HepG2 (cell line): Measurements from ENCODE around the gene TPCN2. TPM values are rescaled to one million over a fixed set of nuclear protein-coding genes. Genes with fewer than 3 reads are reported as not detected.

ENCODE experiments used
- ATAC-seq: fragments of 200-7000 bp; cut with Tn5 transposase; 3 replicates; pipeline ENCODE4 v1.9.1; 2020; ENCODE audit warnings: mild to moderate bottlenecking, moderate library complexity
- BruUV-seq: library from RNA; stranded (reverse); fragments of 400-500 nt; replicated peaks from 2 replicates; lab custom pipeline; 2021; lab: Mats Ljungman, UMichigan
- CTCF ChIA-PET: fragments of 300-600 bp; formaldehyde crosslinking; extraction: SDS; loops from one replicate; lab custom pipeline; 2021; ENCODE audit warnings: low total read pairs, inconsistent platforms, low intra/inter-chr PET ratio; lab: Yijun Ruan, JAX
- POLR2A ChIA-PET: fragments of 350-600 bp; sonication (Branson Sonifier 250); formaldehyde crosslinking; loops from one replicate; lab custom pipeline; 2020; ENCODE audit warnings: antibody characterized with exemption, inconsistent platforms; lab: Yijun Ruan, JAX
- DNase-seq: peaks from one replicate; pipeline ENCODE4 v3.0.0-alpha.2; 2015; ENCODE audit warnings: low spot score
- FAIRE-seq: peaks from 3 replicates; lab custom pipeline; 2011; peaks lifted over from hg19 to GRCh38; lab: Jason Lieb, UNC
- H2AFZ ChIP-seq: one replicate; pipeline ENCODE4 v1.6.1; 2011; ENCODE audit warnings: low read length, inconsistent platforms
- H3K27ac ChIP-seq: fragments of 300-600 bp; 3 replicates; pipeline ENCODE4 v1.8.0; 2011; ENCODE audit warnings: mixed run types, mild to moderate bottlenecking, mixed read lengths, low read length, inconsistent platforms; ENCODE audit not compliant: insufficient read depth; ENCODE audit errors: extremely low read length
- H3K27me3 ChIP-seq, 2 experiments: fragments of 200-600 bp in 1 of 2; 2 replicates in 1 of 2; 3 replicates in 1 of 2; pipeline versions ENCODE4 v1.6.0 to v1.8.0; 2011; ENCODE audit warnings: low read length in 2 of 2, mild to moderate bottlenecking in 2 of 2, moderate library complexity in 2 of 2, inconsistent platforms in 1 of 2; ENCODE audit not compliant: insufficient read depth in 2 of 2, control insufficient read depth in 1 of 2
- H3K36me3 ChIP-seq, 2 experiments: fragments of 200-600 bp in 1 of 2; replicated peaks in 1 of 2; 2 replicates in 1 of 2; 3 replicates in 1 of 2; pipeline versions ENCODE4 v1.5.1 to v1.8.0; 2011; ENCODE audit warnings: low read length in 2 of 2, inconsistent platforms in 1 of 2; ENCODE audit not compliant: insufficient read depth in 2 of 2, control insufficient read depth in 1 of 2
- H3K4me1 ChIP-seq: 2 replicates; pipeline ENCODE4 v1.5.1; 2012; ENCODE audit warnings: low read length, inconsistent platforms; ENCODE audit not compliant: insufficient read depth
- H3K4me2 ChIP-seq: 2 replicates; pipeline ENCODE4 v1.6.0; 2011; ENCODE audit warnings: low read depth, low read length, inconsistent platforms
- H3K4me3 ChIP-seq, 3 experiments: fragments of 200-600 bp in 1 of 3; sonication (generic), shearing (Covaris generic) in 1 of 3; replicated peaks in 1 of 3; 2 replicates each; pipeline ENCODE4 v1.5.1; 2011 to 2016; ENCODE audit warnings: low read length in 3 of 3, inconsistent platforms in 2 of 3, low read depth in 2 of 3, mild to moderate bottlenecking in 2 of 3, control low read depth in 1 of 3, mixed read lengths in 1 of 3; ENCODE audit not compliant: insufficient read depth in 1 of 3
- H3K79me2 ChIP-seq: one replicate; pipeline ENCODE4 v1.6.1; 2011; ENCODE audit warnings: low read length, inconsistent platforms; ENCODE audit not compliant: insufficient read depth
- H3K9ac ChIP-seq: 2 replicates; pipeline ENCODE4 v1.6.0; 2011; ENCODE audit warnings: mild to moderate bottlenecking, low read depth, low read length, inconsistent platforms; ENCODE audit not compliant: insufficient read depth
- H3K9me3 ChIP-seq: 2 replicates; pipeline ENCODE4 v1.5.1; 2012; ENCODE audit warnings: mild to moderate bottlenecking, low read length
- H4K20me1 ChIP-seq: 2 replicates; pipeline ENCODE4 v1.6.0; 2011; ENCODE audit warnings: inconsistent platforms, mild to moderate bottlenecking, low read length, moderate library complexity; ENCODE audit not compliant: insufficient read depth
- BRCA1 ChIP-seq: sonication (generic); formaldehyde crosslinking; IDR thresholded peaks from 2 replicates; pipeline ENCODE4 v1.4.0; 2020; ENCODE audit warnings: missing genetic modification reagents
- FOXO1 ChIP-seq: sonication (generic); formaldehyde crosslinking; IDR thresholded peaks from 2 replicates; pipeline ENCODE4 v1.4.0; 2020; ENCODE audit warnings: missing genetic modification reagents
- HINFP ChIP-seq: sonication (generic); formaldehyde crosslinking; IDR thresholded peaks from 2 replicates; pipeline ENCODE4 v1.4.0; 2020; ENCODE audit warnings: low read depth, mild to moderate bottlenecking, missing genetic modification reagents
- HNRNPL ChIP-seq: fragments of 200-400 bp; formaldehyde crosslinking; IDR thresholded peaks from 2 replicates; pipeline ENCODE4 v1.6.1; 2017; ENCODE audit warnings: mild to moderate bottlenecking, low read depth, low read length
- MAFF ChIP-seq: IDR thresholded peaks from 2 replicates; pipeline ENCODE4 v1.6.1; 2011; ENCODE audit warnings: low read depth, low read length, improper control_type of control experiment
- MBNL3 ChIP-seq: fragments of 250-450 bp; sonication (Bioruptor Pico); conservative IDR thresholded peaks from 2 replicates; pipeline ENCODE4 v1.8.0; 2022; ENCODE audit warnings: mild to moderate bottlenecking, inconsistent platforms
- NFYB ChIP-seq: sonication (generic); formaldehyde crosslinking; IDR thresholded peaks from 2 replicates; pipeline ENCODE4 v1.4.0; 2020; ENCODE audit warnings: missing genetic modification reagents
- SKI ChIP-seq: fragments of 450-650 bp; IDR thresholded peaks from one replicate; pipeline ENCODE4 v1.6.1; 2018; ENCODE audit warnings: mild to moderate bottlenecking; ENCODE audit not compliant: partially characterized antibody
- ZBTB21 ChIP-seq: sonication (generic); formaldehyde crosslinking; IDR thresholded peaks from 2 replicates; pipeline ENCODE4 v1.4.0; 2020; ENCODE audit warnings: missing genetic modification reagents
- ZBTB40 ChIP-seq, 2 experiments: fragments of 450-650 bp in 1 of 2; sonication (generic) in 1 of 2; formaldehyde crosslinking in 1 of 2; IDR thresholded peaks; 2 replicates each; pipeline versions ENCODE4 v1.6.1 to v1.8.0; 2016 to 2022; ENCODE audit warnings: antibody characterized with exemption in 1 of 2, mild to moderate bottlenecking in 1 of 2, missing genetic modification reagents in 1 of 2
- ZC3H13 ChIP-seq: sonication (generic); formaldehyde crosslinking; IDR thresholded peaks from 2 replicates; pipeline ENCODE4 v1.8.1; 2023; ENCODE audit warnings: mild to moderate bottlenecking, missing genetic modification reagents, moderate library complexity
- ZNF414 ChIP-seq: sonication (generic); formaldehyde crosslinking; IDR thresholded peaks from 2 replicates; pipeline ENCODE4 v1.5.0; 2020; ENCODE audit warnings: missing genetic modification reagents
- WGBS: methylation state at CpG from one replicate; pipeline ENCODE4 v1.1.6; 2017; ENCODE audit warnings: low lambda C conversion rate; 5-methylcytosine and 5-hydroxymethylcytosine counted together
- in situ Hi-C: cut with HindIII; loops from 2 replicates; pipeline ENCODE4 v1.10.0; 2017; ENCODE audit warnings: low pct_unique_long_range_greater_than_20kb; ENCODE audit not compliant: extremely low pct_ligation_motif_present
- intact Hi-C: fragments of 100-400 bp; cut with micrococcal nuclease; formaldehyde crosslinking; loops from one replicate; pipeline ENCODE4 v1.10.0; 2022; ENCODE audit not compliant: unreplicated experiment
- polyA plus RNA-seq, 8 experiments: library from polyadenylated mRNA; depleted of rRNA in 3 of 8; stranded (reverse) in 7 of 8; unstranded in 1 of 8; fragments of >200 nt; fragmentation: Illumina TruSeq in 4 of 8; extraction: Trizol in 4 of 8; gene quantifications; 2 replicates each; pipeline versions ENCODE4 v1.2.1 to v1.2.3, GENCODE V29; 2011 to 2016; ENCODE audit warnings: low read depth in 4 of 8, missing spikeins in 1 of 8, mixed read lengths in 1 of 8; ENCODE audit not compliant: insufficient read depth in 1 of 8
- total RNA-seq, 5 experiments: library from RNA; depleted of rRNA; stranded (reverse); fragments of >200 nt; fragmentation: Illumina TruSeq; extraction: Trizol; gene quantifications; 2 replicates each; pipeline ENCODE4 v1.2.3, GENCODE V29; 2016; ENCODE audit warnings: low read depth in 1 of 5

Gene TPCN2
- total and polyA plus RNA-seq, 2 of the 13 experiments (the other 11 are each of a cell fraction or from before 2014, with no cell fraction given) = 5.6 to 5.9 TPM

GRCh38 chr11:69078508-69078907, 29.8 kb downstream of the TPCN2 start (continued):
- TF ChIP-seq ZNF414 (CRISPR knock-in tag) = no peak

- Histone ChIP-seq H3K27me3 (no peaks in the 10 kb centered on the region), H3K36me3 (peaks cover 2 to 12% of the 10 kb centered on the region in 2 experiments; a peak in 3 of 5 replicates), H3K4me2 (no peak overlapping the region), H3K9ac (no peak overlapping the region), H2AFZ (no peak overlapping the region), H3K4me3 (no peak overlapping the region), H4K20me1 (no peaks in the 10 kb centered on the region), H3K79me2 (no peaks in the 10 kb centered on the region), H3K27ac (no peak overlapping the region), H3K9me3 (no peaks in the 10 kb centered on the region), H3K4me1 (no peaks in the 10 kb centered on the region)
- POLR2A ChIA-PET = no interaction called here
- ATAC-seq (no peak), DNase-seq (no peak), FAIRE-seq (no peak)
- in situ Hi-C loops (no loop called here), intact Hi-C loops (no loop called here)
- BruUV-seq = no TSS peak
- CTCF ChIA-PET = no interaction called here
- WGBS = 95% methylated on average over 11 of the region's 20 CpGs
- TF ChIP-seq ZBTB40 (IDR thresholded peaks at IDR 0.05) = no peak
- TF ChIP-seq ZBTB40 (CRISPR knock-in tag; IDR thresholded peaks at IDR 0.05) = no peak
- TF ChIP-seq HNRNPL = no peak
- no peak for TF ChIP-seq MAFF
- TF ChIP-seq SKI = no peak
- no peak for TF ChIP-seq HINFP (CRISPR knock-in tag)
- no peak for TF ChIP-seq ZBTB21
- no peak for TF ChIP-seq MBNL3 (CRISPR knock-in tag)
- TF ChIP-seq FOXO1 = no peak
- TF ChIP-seq NFYB = no peak
- no peak for TF ChIP-seq BRCA1
- TF ChIP-seq ZC3H13 = no peak
These were observed 30.3 kb downstream of the TPCN2 start for GRCh38 chr11:69078930-69079605.
